Adipocyte (in vitro differentiated cells): Measurements from ENCODE around the gene PCSK1.

Source experiments
- DNase-seq: peaks from one replicate; pipeline ENCODE4 v3.0.0-alpha.2; 2015; ENCODE audit warnings: low read depth
- H3K27me3 ChIP-seq: replicated peaks from 2 replicates; pipeline ENCODE4 v1.7.0; 2013; ENCODE audit warnings: mild to moderate bottlenecking, low read length, moderate library complexity; ENCODE audit not compliant: control insufficient read depth, insufficient read depth
- H3K36me3 ChIP-seq: 2 replicates; pipeline ENCODE4 v1.7.0; 2013; ENCODE audit warnings: low read length, mild to moderate bottlenecking, moderate library complexity; ENCODE audit not compliant: control insufficient read depth, insufficient read depth, severe bottlenecking
- H3K4me1 ChIP-seq: 2 replicates; pipeline ENCODE4 v1.7.0; 2013; ENCODE audit warnings: mild to moderate bottlenecking, low read length, moderate library complexity; ENCODE audit not compliant: control insufficient read depth, insufficient read depth
- H3K4me3 ChIP-seq: 2 replicates; pipeline ENCODE4 v1.7.0; 2013; ENCODE audit warnings: mild to moderate bottlenecking, low read length, moderate library complexity
- H3K9ac ChIP-seq: 2 replicates; pipeline ENCODE4 v1.7.0; 2013; ENCODE audit warnings: mild to moderate bottlenecking, low read length, moderate library complexity
- H3K9me3 ChIP-seq: 2 replicates; pipeline ENCODE4 v1.7.0; 2013; ENCODE audit warnings: mild to moderate bottlenecking, low read length, moderate library complexity; ENCODE audit not compliant: control insufficient read depth

PCSK1 gene

GRCh38 chr5:96433066-96433447 lies at the start of gene PCSK1:
Gene PCSK1, minus strand, starts transcription at chr5:96433248. Its CDS starts 206 bp downstream, at chr5:96433042.
- Histone ChIP-seq H3K9ac (no peak within 1 kb of the TSS), H3K9me3 (no peaks in the 10 kb centered on the region), H3K4me3 (peak within 1 kb of the TSS; percentile 80), H3K27me3 (no peaks in the 10 kb centered on the region), H3K36me3 (no peaks in the 10 kb centered on the region), H3K4me1 (peaks cover 32% of the 10 kb centered on the region)
- DNase-seq, result no peak

GRCh38 chr5:96481867-96482266 lies 48.8 kb upstream of the PCSK1 start:
- H3K4me1 ChIP-seq, result peaks cover 3% of the 10 kb centered on the region
- no peaks in the 10 kb centered on the region for H3K36me3 ChIP-seq
- no peak overlapping the region for H3K9ac ChIP-seq
- no peaks in the 10 kb centered on the region for H3K9me3 ChIP-seq
- DNase-seq, result no peak
- no peaks in the 10 kb centered on the region for H3K27me3 ChIP-seq
- no peak overlapping the region for H3K4me3 ChIP-seq

GRCh38 chr5:96481009-96481786 lies 48.1 kb upstream of the PCSK1 start:
- Histone ChIP-seq H3K9me3 (no peaks in the 10 kb centered on the region), H3K4me3 (no peak overlapping the region), H3K36me3 (no peaks in the 10 kb centered on the region), H3K4me1 (peaks cover 3% of the 10 kb centered on the region), H3K27me3 (no peaks in the 10 kb centered on the region), H3K9ac (no peak overlapping the region)
- DNase-seq, result no peak

GRCh38 chr5:96478983-96479382 lies 45.9 kb upstream of the PCSK1 start:
- Histone ChIP-seq H3K9ac (no peak overlapping the region), H3K4me1 (peaks cover 3% of the 10 kb centered on the region), H3K9me3 (no peaks in the 10 kb centered on the region), H3K27me3 (no peaks in the 10 kb centered on the region), H3K36me3 (no peaks in the 10 kb centered on the region), H3K4me3 (no peak overlapping the region)
- no peak for DNase-seq

- H3K27me3 ChIP-seq, result no peaks in the 10 kb centered on the region
- no peak for DNase-seq
- H3K4me1 ChIP-seq, result peaks cover 3% of the 10 kb centered on the region
- no peaks in the 10 kb centered on the region for H3K9me3 ChIP-seq
- H3K36me3 ChIP-seq, result no peaks in the 10 kb centered on the region
- H3K4me3 ChIP-seq, result no peak overlapping the region
- no peak overlapping the region for H3K9ac ChIP-seq
These were observed 43.6 kb upstream of the PCSK1 start for GRCh38 chr5:96476654-96477053.

- Histone ChIP-seq H3K36me3 (no peaks in the 10 kb centered on the region), H3K27me3 (no peaks in the 10 kb centered on the region), H3K4me1 (no peaks in the 10 kb centered on the region), H3K4me3 (no peak overlapping the region), H3K9ac (no peak overlapping the region), H3K9me3 (no peaks in the 10 kb centered on the region)
- no peak for DNase-seq
These were observed 41.0 kb upstream of the PCSK1 start for GRCh38 chr5:96474073-96474472.

GRCh38 chr5:96473155-96473554 lies 40.1 kb upstream of the PCSK1 start:
- H3K9me3 ChIP-seq, result no peaks in the 10 kb centered on the region
- no peaks in the 10 kb centered on the region for H3K4me1 ChIP-seq
- H3K36me3 ChIP-seq, result no peaks in the 10 kb centered on the region
- H3K9ac ChIP-seq, result no peak overlapping the region
- H3K4me3 ChIP-seq, result no peak overlapping the region
- no peaks in the 10 kb centered on the region for H3K27me3 ChIP-seq
- no peak for DNase-seq

GRCh38 chr5:96470785-96471184 lies 37.7 kb upstream of the PCSK1 start:
- Histone ChIP-seq H3K4me3 (no peak overlapping the region), H3K27me3 (no peaks in the 10 kb centered on the region), H3K36me3 (no peaks in the 10 kb centered on the region), H3K9me3 (no peaks in the 10 kb centered on the region), H3K4me1 (no peaks in the 10 kb centered on the region), H3K9ac (no peak overlapping the region)
- no peak for DNase-seq

- Histone ChIP-seq H3K9me3 (no peaks in the 10 kb centered on the region), H3K9ac (no peak overlapping the region), H3K4me3 (no peak overlapping the region), H3K27me3 (no peaks in the 10 kb centered on the region), H3K4me1 (no peaks in the 10 kb centered on the region), H3K36me3 (no peaks in the 10 kb centered on the region)
- no peak for DNase-seq
These were observed 35.9 kb upstream of the PCSK1 start for GRCh38 chr5:96468956-96469355.

- no peak overlapping the region for H3K9ac ChIP-seq
- DNase-seq, result peak; percentile 56
- H3K4me3 ChIP-seq, result no peak overlapping the region
- no peaks in the 10 kb centered on the region for H3K36me3 ChIP-seq
- H3K9me3 ChIP-seq, result no peaks in the 10 kb centered on the region
- H3K27me3 ChIP-seq, result no peaks in the 10 kb centered on the region
- peaks cover 5% of the 10 kb centered on the region for H3K4me1 ChIP-seq
These were observed 30.0 kb upstream of the PCSK1 start for GRCh38 chr5:96463091-96463490.

- Histone ChIP-seq H3K4me1 (peaks cover 5% of the 10 kb centered on the region), H3K9me3 (peaks cover 2% of the 10 kb centered on the region), H3K27me3 (no peaks in the 10 kb centered on the region), H3K9ac (no peak overlapping the region), H3K36me3 (no peaks in the 10 kb centered on the region), H3K4me3 (no peak overlapping the region)
- peak; percentile 7 for DNase-seq
These were observed 26.5 kb upstream of the PCSK1 start for GRCh38 chr5:96459313-96460121.
